ENCODE results near the gene WDR1. TPM values are rescaled to one million over a fixed set of nuclear protein-coding genes. Genes with fewer than 3 reads are reported as not detected.
A peak's percentile ranks its signal among the peaks of the same experiment; 100 is the strongest.

WDR1 gene
- total RNA-seq, 4 donors from 2014 or later = 57.3 to 84.2 (median 72.7) TPM

- Histone ChIP-seq H3K36me3 (peaks cover 0 to 21% of the 10 kb centered on the region in 2 donors), H3K27me3 (no peaks in the 10 kb centered on the region), H3K27ac (peak overlapping the region; percentile 93 to 99 (median 97)), H3K4me1 (peaks cover 69 to 71% of the 10 kb centered on the region in 2 donors), H3K9me3 (no peaks in the 10 kb centered on the region), H3K4me3 (no peak overlapping the region)
- intact Hi-C loops (cut with DNase I; ENCODE audit: low total_unique reads) (loop anchor here (10.0 kb wide), 1 partner anchor 99 kb away; no protein-coding TSS in a partner anchor), in situ Hi-C loops (cut with MboI; ENCODE audit: low sequenced_read_pairs in 4 of 4) (no loop called here)
- no peak for DNase-seq
- TF ChIP-seq CTCF (IDR thresholded peaks at IDR 0.05 in 4 of 5, conservative IDR thresholded peaks at IDR 0.05 in 1 of 5) = no peak
- no peak for TF ChIP-seq POLR2A (IDR thresholded peaks at IDR 0.05)
- ATAC-seq = no peak
Observed at GRCh38 chr4:10114147-10114546, 2.5 kb downstream of the WDR1 start.

GRCh38 chr4:10113362-10114047 lies 3.1 kb downstream of the WDR1 start:
- no peak for DNase-seq
- H3K4me3 ChIP-seq = no peak overlapping the region
- peaks cover 0 to 21% of the 10 kb centered on the region in 2 donors for H3K36me3 ChIP-seq
- in situ Hi-C loops (cut with MboI; ENCODE audit: low sequenced_read_pairs in 4 of 4) = no loop called here
- intact Hi-C loops (cut with DNase I; ENCODE audit: low total_unique reads) = loop anchor here (10.0 kb wide), 1 partner anchor 99 kb away; no protein-coding TSS in a partner anchor
- ATAC-seq = no peak
- peak overlapping the region; percentile 50 to 99 (median 97) for H3K27ac ChIP-seq
- TF ChIP-seq CTCF (IDR thresholded peaks at IDR 0.05 in 4 of 5, conservative IDR thresholded peaks at IDR 0.05 in 1 of 5) (no peak), POLR2A (IDR thresholded peaks at IDR 0.05) (no peak)
- H3K9me3 ChIP-seq = no peaks in the 10 kb centered on the region
- peaks cover 75 to 77% of the 10 kb centered on the region in 2 donors for H3K4me1 ChIP-seq
- no peaks in the 10 kb centered on the region for H3K27me3 ChIP-seq

- TF ChIP-seq CTCF (IDR thresholded peaks at IDR 0.05 in 4 of 5, conservative IDR thresholded peaks at IDR 0.05 in 1 of 5) (no peak), POLR2A (IDR thresholded peaks at IDR 0.05) (no peak)
- Histone ChIP-seq H3K27me3 (no peaks in the 10 kb centered on the region), H3K9me3 (no peaks in the 10 kb centered on the region), H3K27ac (peak overlapping the region; percentile 50 to 99 (median 97)), H3K4me1 (peaks cover 80 to 83% of the 10 kb centered on the region in 2 donors), H3K4me3 (no peak overlapping the region), H3K36me3 (peaks cover 0 to 21% of the 10 kb centered on the region in 2 donors)
- intact Hi-C loops (cut with DNase I; ENCODE audit: low total_unique reads) = loop anchor here (10.0 kb wide), 1 partner anchor 98 kb away; no protein-coding TSS in a partner anchor
- in situ Hi-C loops (cut with MboI; ENCODE audit: low sequenced_read_pairs in 4 of 4) = no loop called here
- DNase-seq (no peak), ATAC-seq (no peak)
Observed at GRCh38 chr4:10112658-10113284, 3.8 kb downstream of the WDR1 start.

GRCh38 chr4:10111067-10111801 lies 5.4 kb downstream of the WDR1 start:
- TF ChIP-seq CTCF (IDR thresholded peaks at IDR 0.05 in 4 of 5, conservative IDR thresholded peaks at IDR 0.05 in 1 of 5) (no peak), POLR2A (IDR thresholded peaks at IDR 0.05) (no peak)
- Histone ChIP-seq H3K27ac (peak overlapping the region; percentile 92 to 99 (median 95)), H3K4me3 (no peak overlapping the region), H3K4me1 (peaks cover 88 to 92% of the 10 kb centered on the region in 2 donors), H3K27me3 (no peaks in the 10 kb centered on the region), H3K36me3 (peaks cover 0 to 21% of the 10 kb centered on the region in 2 donors), H3K9me3 (no peaks in the 10 kb centered on the region)
- no peak for DNase-seq
- intact Hi-C loops (cut with DNase I; ENCODE audit: low total_unique reads) (loop anchor here (10.0 kb wide), 1 partner anchor 96 kb away; no protein-coding TSS in a partner anchor), in situ Hi-C loops (cut with MboI; ENCODE audit: low sequenced_read_pairs in 4 of 4) (no loop called here)
- ATAC-seq = no peak
